LNCAP (cell line): ENCODE results near the gene CBLB.

Source experiments
- CTCF ChIP-seq: fragments of 450-650 bp; IDR thresholded peaks from 2 replicates; pipeline ENCODE4 v1.5.1; 2017; ENCODE audit warnings: mild to moderate bottlenecking

Gene CBLB

GRCh38 chr3:105812194-105812586, 56.6 kb downstream of the CBLB start:
- TF ChIP-seq CTCF, result no peak

- TF ChIP-seq CTCF, result no peak
These were observed 57.2 kb downstream of the CBLB start for GRCh38 chr3:105811518-105812193.

- TF ChIP-seq CTCF, result no peak
These were observed 59.5 kb downstream of the CBLB start for GRCh38 chr3:105809208-105809888.

GRCh38 chr3:105807701-105808100, 61.1 kb downstream of the CBLB start:
- no peak for TF ChIP-seq CTCF

- TF ChIP-seq CTCF, result no peak
These were observed 61.7 kb downstream of the CBLB start for GRCh38 chr3:105807146-105807545.

- TF ChIP-seq CTCF, result no peak
These were observed 62.5 kb downstream of the CBLB start for GRCh38 chr3:105806359-105806758.

- TF ChIP-seq CTCF, result no peak
These were observed 63.4 kb downstream of the CBLB start for GRCh38 chr3:105805404-105805803.
